Central memory CD8-positive, alpha-beta T cell (primary cell): ENCODE measurements around the gene UGT1A8.

Experiments used
- ATAC-seq: fragments of 150-1000 bp; cut with Tn5 transposase; replicated peaks from 2 replicates; pipeline ENCODE4 v1.10.0; 2022; ENCODE audit warnings: mild to moderate bottlenecking, moderate FRiP score, moderate number of reproducible peaks; ENCODE audit not compliant: poor library complexity, severe bottlenecking; ENCODE audit errors: extremely low read depth
- DNase-seq, 2 donors: peaks; one replicate each; pipeline ENCODE4 v3.0.0; 2021; ENCODE audit warnings: low spot score in 2 of 2
- H3K27ac Mint-ChIP-seq: one replicate; pipeline ENCODE4 v1.8.0; 2022; ENCODE audit warnings: low read depth, mild to moderate bottlenecking, moderate library complexity, mixed read lengths
- H3K27me3 Mint-ChIP-seq: one replicate; pipeline ENCODE4 v1.8.0; 2022; ENCODE audit warnings: mixed read lengths
- H3K36me3 Mint-ChIP-seq: one replicate; pipeline ENCODE4 v1.8.0; 2022; ENCODE audit warnings: mild to moderate bottlenecking, moderate library complexity, mixed read lengths; ENCODE audit not compliant: insufficient read depth
- H3K4me1 Mint-ChIP-seq: one replicate; pipeline ENCODE4 v1.8.0; 2022; ENCODE audit warnings: mixed read lengths
- H3K4me3 Mint-ChIP-seq: one replicate; pipeline ENCODE4 v1.8.0; 2022; ENCODE audit warnings: mild to moderate bottlenecking, moderate library complexity, mixed read lengths
- H3K9me3 Mint-ChIP-seq: one replicate; pipeline ENCODE4 v1.8.0; 2022; ENCODE audit warnings: mixed read lengths

Gene UGT1A8

DNA sequence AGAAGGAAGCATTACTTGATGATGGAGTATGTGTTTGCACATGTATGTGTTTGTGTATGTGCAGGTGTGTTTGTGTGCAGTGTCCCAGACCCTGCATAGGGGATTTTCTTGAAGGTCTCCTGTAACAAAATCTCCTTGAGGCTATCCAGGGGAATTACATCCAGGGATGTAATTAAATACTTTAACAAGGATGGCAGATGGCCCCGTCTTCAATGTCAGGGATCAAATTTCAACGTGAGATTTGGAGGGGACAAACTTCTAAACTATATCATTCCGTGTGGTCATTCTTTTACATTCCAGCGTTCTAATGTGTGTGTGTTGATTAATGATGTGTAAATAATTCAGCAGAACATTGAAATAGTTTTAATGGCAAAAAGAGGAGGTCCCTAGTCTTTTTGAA, 57.6 kb downstream of the UGT1A8 start:
- H3K9me3 Mint-ChIP-seq: no peaks in the 10 kb centered on the region
- H3K27ac Mint-ChIP-seq: no peak overlapping the region
- no peaks in the 10 kb centered on the region for H3K4me1 Mint-ChIP-seq
- DNase-seq (no peak), ATAC-seq (no peak)
- H3K27me3 Mint-ChIP-seq: peaks cover 83% of the 10 kb centered on the region
- H3K36me3 Mint-ChIP-seq: no peaks in the 10 kb centered on the region
- no peak overlapping the region for H3K4me3 Mint-ChIP-seq

DNA sequence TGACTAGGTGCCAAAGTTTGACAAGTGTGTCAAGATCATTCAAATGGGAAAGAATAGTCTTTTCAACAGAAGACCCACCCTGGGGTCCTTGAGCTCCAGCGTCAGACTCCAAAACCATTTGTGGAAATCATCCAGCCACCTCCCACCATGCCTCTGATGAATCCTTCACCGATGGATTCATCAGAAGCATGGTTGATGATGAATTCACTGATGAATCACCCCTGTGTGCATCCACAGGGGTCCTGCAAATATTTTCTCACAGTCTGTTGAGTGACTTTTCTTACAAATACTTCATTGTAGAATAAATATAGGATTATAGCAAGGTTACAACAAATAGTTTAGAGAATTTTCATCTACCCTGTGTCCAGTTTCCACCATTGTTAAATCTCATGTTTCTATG, 58.6 kb downstream of the UGT1A8 start:
- Mint-ChIP-seq H3K4me3 (no peak overlapping the region), H3K27ac (no peak overlapping the region), H3K36me3 (no peaks in the 10 kb centered on the region), H3K4me1 (no peaks in the 10 kb centered on the region), H3K27me3 (peaks cover 80% of the 10 kb centered on the region), H3K9me3 (no peaks in the 10 kb centered on the region)
- ATAC-seq: no peak
- DNase-seq: no peak

DNA sequence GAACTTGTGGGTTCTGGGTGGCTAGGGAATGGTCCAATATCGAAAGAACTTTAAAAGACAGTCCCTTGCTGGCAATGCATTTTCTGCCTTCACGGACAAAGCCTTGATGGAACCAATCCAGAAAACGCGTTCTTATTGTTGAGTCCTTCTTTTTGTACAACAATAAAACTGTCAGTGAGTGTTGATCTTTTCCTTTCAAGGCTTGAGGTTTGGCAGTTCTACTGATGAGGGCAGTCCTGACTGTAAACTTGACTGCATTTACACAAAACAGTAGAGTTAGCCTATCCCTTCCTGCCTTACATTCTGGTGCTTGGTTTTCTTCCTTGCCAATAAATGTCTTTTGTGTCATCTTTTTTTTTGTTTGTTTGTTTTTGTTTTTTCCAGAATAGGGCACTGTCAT, 61.8 kb downstream of the UGT1A8 start:
- no peak for DNase-seq
- peaks cover 57% of the 10 kb centered on the region for H3K27me3 Mint-ChIP-seq
- H3K27ac Mint-ChIP-seq: no peak overlapping the region
- no peaks in the 10 kb centered on the region for H3K36me3 Mint-ChIP-seq
- no peaks in the 10 kb centered on the region for H3K4me1 Mint-ChIP-seq
- ATAC-seq: no peak
- H3K9me3 Mint-ChIP-seq: no peaks in the 10 kb centered on the region
- no peak overlapping the region for H3K4me3 Mint-ChIP-seq

DNA sequence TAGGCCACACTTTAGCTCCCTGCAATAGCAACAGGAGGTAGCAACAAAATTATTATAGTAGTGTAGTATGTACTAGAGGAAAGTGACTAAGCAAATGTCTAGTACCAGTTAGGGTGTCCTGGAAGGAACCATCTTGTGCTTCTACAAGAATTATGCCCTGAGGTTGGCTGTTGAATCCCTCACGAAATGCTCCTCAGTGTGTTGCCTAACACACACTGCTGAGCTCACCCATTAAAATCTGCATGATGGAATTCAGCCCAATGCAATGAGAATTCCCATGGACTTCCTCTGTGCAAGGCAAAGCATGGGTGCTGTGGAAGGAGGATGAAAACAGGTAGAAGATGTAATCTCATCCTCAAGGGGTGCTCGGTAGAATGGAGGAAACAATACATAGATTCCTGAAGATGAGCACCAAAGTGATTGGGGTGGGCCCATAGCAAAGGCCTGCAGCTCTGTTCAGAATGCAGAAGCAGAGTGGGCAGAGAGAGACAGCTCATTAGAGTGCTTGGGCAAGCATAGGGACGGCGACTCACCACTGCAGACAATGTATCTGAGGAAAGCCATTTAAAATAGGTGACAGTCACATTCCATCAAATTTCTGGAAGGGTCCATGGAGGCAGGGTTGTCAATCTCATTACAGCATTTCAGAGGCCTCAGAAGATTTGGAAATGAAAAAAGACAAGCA, 63.1 kb downstream of the UGT1A8 start:
- no peak for DNase-seq
- Mint-ChIP-seq H3K27ac (no peak overlapping the region), H3K36me3 (no peaks in the 10 kb centered on the region), H3K27me3 (peaks cover 48% of the 10 kb centered on the region), H3K4me1 (no peaks in the 10 kb centered on the region), H3K4me3 (no peak overlapping the region), H3K9me3 (no peaks in the 10 kb centered on the region)
- ATAC-seq: no peak

GRCh38 chr2:233681521-233682099, 64.2 kb downstream of the UGT1A8 start, which contains the start of gene UGT1A7:
Gene UGT1A7 (plus strand): TSS chr2:233681901. CDS start chr2:233681938, 37 bp downstream.
- no peak for DNase-seq
- H3K36me3 Mint-ChIP-seq: no peaks in the 10 kb centered on the region
- no peak within 1 kb of the TSS for H3K4me3 Mint-ChIP-seq
- no peaks in the 10 kb centered on the region for H3K9me3 Mint-ChIP-seq
- no peak for ATAC-seq
- H3K27me3 Mint-ChIP-seq: peaks cover 45% of the 10 kb centered on the region
- H3K27ac Mint-ChIP-seq: no peak within 1 kb of the TSS
- H3K4me1 Mint-ChIP-seq: no peaks in the 10 kb centered on the region

DNA sequence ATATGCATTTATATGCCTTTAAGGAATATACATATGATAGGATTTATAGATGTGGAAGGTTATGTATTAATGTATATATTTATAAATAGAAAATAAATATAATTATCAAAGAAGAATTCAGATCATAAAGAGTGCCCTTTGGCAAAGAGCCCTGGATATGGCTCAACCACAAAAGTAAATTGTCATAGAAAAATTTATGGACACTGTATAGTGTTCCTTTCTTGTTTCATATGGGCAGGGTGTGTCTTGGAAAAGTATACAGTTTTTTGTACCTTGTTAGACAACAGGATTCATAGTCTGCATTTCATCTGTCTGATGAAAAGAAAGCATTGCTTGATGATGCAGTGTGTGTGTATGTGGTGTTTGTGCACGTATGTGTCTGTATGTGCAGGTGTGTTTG, 67.2 kb downstream of the UGT1A8 start:
- no peaks in the 10 kb centered on the region for H3K4me1 Mint-ChIP-seq
- H3K9me3 Mint-ChIP-seq: no peaks in the 10 kb centered on the region
- no peaks in the 10 kb centered on the region for H3K36me3 Mint-ChIP-seq
- no peak for DNase-seq
- ATAC-seq: no peak
- no peak overlapping the region for H3K27ac Mint-ChIP-seq
- peaks cover 41% of the 10 kb centered on the region for H3K27me3 Mint-ChIP-seq
- no peak overlapping the region for H3K4me3 Mint-ChIP-seq

- Mint-ChIP-seq H3K27me3 (peaks cover 48% of the 10 kb centered on the region), H3K9me3 (no peaks in the 10 kb centered on the region), H3K4me3 (no peak overlapping the region), H3K36me3 (no peaks in the 10 kb centered on the region), H3K27ac (no peak overlapping the region), H3K4me1 (no peaks in the 10 kb centered on the region)
- DNase-seq (no peak), ATAC-seq (no peak)
Measured at GRCh38 chr2:233686928-233687327, 69.5 kb downstream of the UGT1A8 start.

- H3K4me1 Mint-ChIP-seq: no peaks in the 10 kb centered on the region
- no peak overlapping the region for H3K27ac Mint-ChIP-seq
- no peaks in the 10 kb centered on the region for H3K9me3 Mint-ChIP-seq
- peaks cover 48% of the 10 kb centered on the region for H3K27me3 Mint-ChIP-seq
- DNase-seq (no peak), ATAC-seq (no peak)
- no peak overlapping the region for H3K4me3 Mint-ChIP-seq
- H3K36me3 Mint-ChIP-seq: no peaks in the 10 kb centered on the region
Measured at GRCh38 chr2:233688341-233688740, 70.9 kb downstream of the UGT1A8 start.

- H3K27me3 Mint-ChIP-seq: peaks cover 55% of the 10 kb centered on the region
- DNase-seq (no peak), ATAC-seq (no peak)
- no peak overlapping the region for H3K27ac Mint-ChIP-seq
- H3K4me1 Mint-ChIP-seq: no peaks in the 10 kb centered on the region
- H3K4me3 Mint-ChIP-seq: no peak overlapping the region
- no peaks in the 10 kb centered on the region for H3K36me3 Mint-ChIP-seq
- no peaks in the 10 kb centered on the region for H3K9me3 Mint-ChIP-seq
Measured at GRCh38 chr2:233689031-233689430, 71.6 kb downstream of the UGT1A8 start.

DNA sequence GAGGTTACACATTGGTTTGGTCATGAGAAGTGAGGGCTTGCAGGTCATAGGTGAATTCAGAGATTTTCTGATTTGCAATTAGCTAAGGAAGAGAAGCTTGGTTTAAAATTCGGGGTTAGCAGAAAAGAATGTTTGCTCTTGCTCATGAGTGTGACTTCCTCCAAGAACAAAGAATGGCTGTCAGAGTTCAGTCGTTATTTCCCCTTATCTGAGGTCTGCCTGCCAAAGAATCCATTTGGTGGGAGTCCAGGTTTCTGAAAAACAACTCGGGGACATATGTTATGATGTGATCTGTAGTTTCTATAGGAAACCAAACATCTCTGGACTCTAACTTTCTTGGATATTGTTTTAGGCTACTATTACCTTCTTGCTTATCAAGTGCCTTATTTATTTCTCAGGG, 72.1 kb downstream of the UGT1A8 start:
- Mint-ChIP-seq H3K9me3 (no peaks in the 10 kb centered on the region), H3K27ac (no peak overlapping the region), H3K36me3 (no peaks in the 10 kb centered on the region), H3K27me3 (peaks cover 55% of the 10 kb centered on the region), H3K4me3 (no peak overlapping the region), H3K4me1 (no peaks in the 10 kb centered on the region)
- DNase-seq (no peak), ATAC-seq (no peak)

DNA sequence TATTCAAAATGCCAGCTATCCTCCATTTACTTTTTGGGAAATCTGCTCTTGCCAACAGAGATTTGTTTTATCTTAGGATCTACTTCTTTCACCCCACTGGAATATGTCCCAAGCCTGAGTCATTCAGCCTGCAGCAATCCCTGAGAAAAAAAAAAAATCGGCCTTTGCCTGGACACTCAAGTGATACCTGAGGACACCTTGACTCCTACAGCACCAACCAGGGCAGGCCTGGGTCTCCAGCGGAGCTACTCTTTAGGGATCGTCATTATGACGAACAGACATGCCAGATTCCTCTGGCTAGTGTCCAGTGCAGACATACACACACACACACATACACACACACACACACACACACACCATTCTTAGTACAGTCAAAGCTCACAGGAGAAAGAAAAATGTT, 73.0 kb downstream of the UGT1A8 start:
- H3K27me3 Mint-ChIP-seq: peaks cover 62% of the 10 kb centered on the region
- no peak for DNase-seq
- H3K36me3 Mint-ChIP-seq: no peaks in the 10 kb centered on the region
- H3K9me3 Mint-ChIP-seq: no peaks in the 10 kb centered on the region
- no peak overlapping the region for H3K27ac Mint-ChIP-seq
- no peak for ATAC-seq
- no peaks in the 10 kb centered on the region for H3K4me1 Mint-ChIP-seq
- H3K4me3 Mint-ChIP-seq: no peak overlapping the region

GRCh38 chr2:233691443-233692433, 74.3 kb downstream of the UGT1A8 start:
- H3K27me3 Mint-ChIP-seq: peaks cover 68% of the 10 kb centered on the region
- no peak overlapping the region for H3K4me3 Mint-ChIP-seq
- DNase-seq (no peak), ATAC-seq (no peak)
- no peaks in the 10 kb centered on the region for H3K9me3 Mint-ChIP-seq
- H3K27ac Mint-ChIP-seq: no peak overlapping the region
- H3K4me1 Mint-ChIP-seq: no peaks in the 10 kb centered on the region
- no peaks in the 10 kb centered on the region for H3K36me3 Mint-ChIP-seq
